SK-N-MC (cell line): ENCODE measurements around the gene CD300A.

Experiments
- FOXP2 ChIP-seq: optimal IDR thresholded peaks from 2 replicates; pipeline ENCODE3; 2011; ENCODE audit warnings: mild to moderate bottlenecking, moderate library complexity; ENCODE audit not compliant: insufficient read depth; ENCODE audit errors: extremely low read length, control extremely low read depth
- POLR2AphosphoS5 ChIP-seq: IDR thresholded peaks from 2 replicates; pipeline ENCODE4 v1.6.1; 2012; ENCODE audit warnings: mild to moderate bottlenecking, low read depth, low read length, borderline replicate concordance

- TF ChIP-seq POLR2AphosphoS5 = no peak
- TF ChIP-seq FOXP2 = no peak
Measured at GRCh38 chr17:74475189-74475588, 8.8 kb downstream of the CD300A start.
